Uterus (tissue), 4 donors: ENCODE results near the gene SYMPK. TPM values are rescaled to one million over a fixed set of nuclear protein-coding genes. Genes with fewer than 3 reads are reported as not detected.
"Not testable (repeated sequence)": the region's sequence is repeated elsewhere in the genome, so short reads cannot be mapped to it uniquely, and the experiment has no call there.

Experiments used
- DNase-seq, 2 donors: peaks; one replicate each; pipeline ENCODE4 v3.0.0-alpha.2; 2019 to 2020
- H3K27ac ChIP-seq, 2 donors: fragments of 200-600 bp; sonication (generic); 1 replicate in 1 of 2; 2 replicates in 1 of 2; pipeline ENCODE4 v1.5.1; 2016 to 2018
- H3K27me3 ChIP-seq, 2 donors: fragments of 200-600 bp; sonication (generic); one replicate each; pipeline ENCODE4 v1.5.1; 2018 to 2019; ENCODE audit warnings: control low read depth in 1 of 2
- H3K36me3 ChIP-seq, 2 donors: fragments of 200-600 bp; sonication (generic); one replicate each; pipeline ENCODE4 v1.5.1; 2019; ENCODE audit warnings: control low read depth in 1 of 2
- H3K4me1 ChIP-seq, 2 donors: fragments of 200-600 bp; sonication (generic); one replicate each; pipeline ENCODE4 v1.5.1; 2018 to 2019; ENCODE audit warnings: control low read depth in 1 of 2
- H3K4me3 ChIP-seq, 2 donors: fragments of 200-600 bp; sonication (generic); 1 replicate in 1 of 2; 2 replicates in 1 of 2; pipeline ENCODE4 v1.5.1; 2018 to 2019; ENCODE audit warnings: mild to moderate bottlenecking in 1 of 2
- H3K9me3 ChIP-seq, 2 donors: fragments of 200-600 bp; sonication (generic); one replicate each; pipeline ENCODE4 v1.5.1; 2019; ENCODE audit warnings: control low read depth in 1 of 2
- CTCF ChIP-seq, 4 experiments: fragments of 200-600 bp in 2 of 4; fragments of 450-650 bp in 2 of 4; sonication (generic) in 2 of 4; IDR thresholded peaks; one replicate each; pipeline ENCODE4 v1.5.1; 2016 to 2019; ENCODE audit warnings: antibody characterized with exemption in 4 of 4, mild to moderate bottlenecking in 2 of 4, moderate library complexity in 1 of 4
- POLR2A ChIP-seq, 2 donors: fragments of 450-650 bp; IDR thresholded peaks; one replicate each; pipeline ENCODE4 v1.6.1; 2016; ENCODE audit warnings: antibody characterized with exemption in 2 of 2, mild to moderate bottlenecking in 1 of 2, moderate library complexity in 1 of 2
- intact Hi-C: fragments of 100-400 bp; cut with DNase I; formaldehyde crosslinking; loops from one replicate; pipeline ENCODE4 v1.15.1; 2023; ENCODE audit warnings: low total_unique reads
- total RNA-seq, 4 donors: library from RNA; depleted of rRNA in 3 of 4; stranded (reverse); fragments of >200 nt in 3 of 4; gene quantifications; one replicate each; pipeline versions ENCODE4 v1.1.0 to v1.2.4, GENCODE V29; 2014 to 2023
- donor health status: DM: yes; HTN: yes; CAD: no.

Gene SYMPK
- total RNA-seq, 4 donors from 2014 or later = 32.0 to 72.6 (median 46.4) TPM

GRCh38 chr19:45805719-45806118 is 57.2 kb downstream of the SYMPK start:
- Histone ChIP-seq H3K4me1 (no peaks in the 10 kb centered on the region), H3K27ac (no peak overlapping the region), H3K4me3 (no peak overlapping the region), H3K36me3 (no peaks in the 10 kb centered on the region), H3K9me3 (no peaks in the 10 kb centered on the region), H3K27me3 (no peaks in the 10 kb centered on the region)
- no peak for TF ChIP-seq POLR2A (IDR thresholded peaks at IDR 0.05)
- TF ChIP-seq CTCF (IDR thresholded peaks at IDR 0.05) = no peak
- intact Hi-C loops = no loop called here
- no peak for DNase-seq

GRCh38 chr19:45804959-45805230 is 58.1 kb downstream of the SYMPK start:
- Histone ChIP-seq H3K27ac (no peak overlapping the region), H3K4me3 (no peak overlapping the region), H3K27me3 (no peaks in the 10 kb centered on the region), H3K9me3 (no peaks in the 10 kb centered on the region), H3K4me1 (no peaks in the 10 kb centered on the region), H3K36me3 (no peaks in the 10 kb centered on the region)
- TF ChIP-seq CTCF (IDR thresholded peaks at IDR 0.05) (no peak), POLR2A (IDR thresholded peaks at IDR 0.05) (no peak)
- no peak for DNase-seq
- intact Hi-C loops = no loop called here

- Histone ChIP-seq H3K27me3 (no peaks in the 10 kb centered on the region), H3K9me3 (no peaks in the 10 kb centered on the region), H3K4me3 (no peak overlapping the region), H3K36me3 (no peaks in the 10 kb centered on the region), H3K27ac (no peak overlapping the region), H3K4me1 (no peaks in the 10 kb centered on the region)
- intact Hi-C loops = no loop called here
- no peak for TF ChIP-seq CTCF (IDR thresholded peaks at IDR 0.05)
- no peak for TF ChIP-seq POLR2A (IDR thresholded peaks at IDR 0.05)
- DNase-seq = no peak
These were observed 58.6 kb downstream of the SYMPK start for GRCh38 chr19:45804140-45804958.

GRCh38 chr19:45801603-45802175 is 61.3 kb downstream of the SYMPK start:
- intact Hi-C loops = no loop called here
- H3K4me1 ChIP-seq = no peaks in the 10 kb centered on the region
- H3K9me3 ChIP-seq = no peaks in the 10 kb centered on the region
- DNase-seq = no peak
- TF ChIP-seq POLR2A (IDR thresholded peaks at IDR 0.05) = no peak
- TF ChIP-seq CTCF (IDR thresholded peaks at IDR 0.05) = no peak
- no peaks in the 10 kb centered on the region for H3K36me3 ChIP-seq
- H3K27me3 ChIP-seq = no peaks in the 10 kb centered on the region
- no peak overlapping the region for H3K27ac ChIP-seq
- H3K4me3 ChIP-seq = no peak overlapping the region

GRCh38 chr19:45800070-45800553 is 62.8 kb downstream of the SYMPK start:
- H3K9me3 ChIP-seq = no peaks in the 10 kb centered on the region
- H3K36me3 ChIP-seq = no peaks in the 10 kb centered on the region
- no peak for DNase-seq
- no peak overlapping the region for H3K4me3 ChIP-seq
- intact Hi-C loops = no loop called here
- H3K4me1 ChIP-seq = no peaks in the 10 kb centered on the region
- H3K27ac ChIP-seq = peak overlapping the region; percentile 51 to 59
- TF ChIP-seq POLR2A (IDR thresholded peaks at IDR 0.05) = no peak
- no peak for TF ChIP-seq CTCF (IDR thresholded peaks at IDR 0.05)
- no peaks in the 10 kb centered on the region for H3K27me3 ChIP-seq

- H3K4me3 ChIP-seq, H3K9me3 ChIP-seq, H3K4me1 ChIP-seq, intact Hi-C loops, H3K27me3 ChIP-seq, H3K36me3 ChIP-seq, DNase-seq: not testable (repeated sequence)
- peak overlapping the region; percentile 51 to 59 for H3K27ac ChIP-seq
These were observed 63.4 kb downstream of the SYMPK start for GRCh38 chr19:45799541-45799940.
